HS-5 (cell line): ENCODE measurements around the gene COMMD1.
"Not testable (repeated sequence)": the region's sequence is repeated elsewhere in the genome, so short reads cannot be mapped to it uniquely, and the experiment has no call there.

Experiments
- DNase-seq: peaks from one replicate; pipeline ENCODE4 v3.0.0-alpha.2; 2012; ENCODE audit warnings: low read depth

COMMD1 gene

DNA sequence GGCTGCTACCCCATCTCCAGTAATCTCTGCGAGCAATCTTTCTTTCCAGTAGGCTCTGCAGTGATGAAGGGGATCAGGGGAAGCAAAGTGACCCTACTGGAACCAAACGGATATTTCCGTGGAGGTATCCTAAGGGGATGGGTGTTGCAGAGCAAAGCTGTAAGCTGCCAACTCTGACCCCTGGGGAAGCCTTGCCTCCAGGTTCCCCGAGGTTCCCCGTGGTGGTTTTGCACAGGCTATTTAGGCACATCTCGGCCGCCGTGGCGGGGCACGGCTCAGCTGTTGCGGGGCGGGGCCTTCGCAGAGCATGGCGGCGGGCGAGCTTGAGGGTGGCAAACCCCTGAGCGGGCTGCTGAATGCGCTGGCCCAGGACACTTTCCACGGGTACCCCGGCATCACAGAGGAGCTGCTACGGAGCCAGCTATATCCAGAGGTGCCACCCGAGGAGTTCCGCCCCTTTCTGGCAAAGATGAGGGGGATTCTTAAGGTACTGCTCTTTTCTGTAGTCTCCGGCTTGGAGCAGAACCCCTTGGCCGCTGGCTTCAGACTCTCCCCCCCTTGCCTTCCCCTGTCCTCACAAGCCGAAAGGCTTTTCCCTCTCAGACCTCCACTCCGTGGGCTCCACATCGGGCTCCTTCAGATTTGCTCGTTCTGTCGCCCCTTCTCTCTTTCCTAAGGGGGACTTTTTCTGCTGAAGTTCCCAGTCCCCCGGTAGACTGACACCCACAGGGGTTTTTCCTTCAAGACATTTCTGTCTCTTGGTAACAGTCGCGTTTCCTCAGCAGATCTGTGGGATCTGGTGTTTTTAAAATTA lies at the start of gene COMMD1:
Gene COMMD1, plus strand, starts transcription at position 303 of the 814 bp plus-strand sequence. Its CDS starts 5 bp downstream, at position 308.
- no peak for DNase-seq

DNA sequence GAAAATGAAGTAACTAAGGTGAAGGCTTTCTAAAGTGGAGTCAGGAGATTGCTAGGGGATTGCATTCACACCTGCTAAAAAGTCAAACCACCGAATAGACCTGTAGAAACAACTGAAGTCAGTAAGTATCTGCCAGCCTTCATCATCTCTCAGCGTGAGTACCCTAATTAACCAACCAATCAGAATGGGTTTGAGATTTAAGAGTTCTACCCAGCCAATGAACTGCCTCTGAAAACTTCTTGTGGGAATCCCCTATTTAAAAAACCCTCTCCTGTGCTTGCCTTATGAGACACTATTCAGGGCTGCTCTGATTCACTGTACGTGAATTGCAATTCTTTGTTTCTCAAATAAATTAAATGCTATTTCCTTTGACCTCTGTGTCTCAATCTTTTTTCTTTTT lies 48.2 kb upstream of the COMMD1 start:
- no peak for DNase-seq

DNA sequence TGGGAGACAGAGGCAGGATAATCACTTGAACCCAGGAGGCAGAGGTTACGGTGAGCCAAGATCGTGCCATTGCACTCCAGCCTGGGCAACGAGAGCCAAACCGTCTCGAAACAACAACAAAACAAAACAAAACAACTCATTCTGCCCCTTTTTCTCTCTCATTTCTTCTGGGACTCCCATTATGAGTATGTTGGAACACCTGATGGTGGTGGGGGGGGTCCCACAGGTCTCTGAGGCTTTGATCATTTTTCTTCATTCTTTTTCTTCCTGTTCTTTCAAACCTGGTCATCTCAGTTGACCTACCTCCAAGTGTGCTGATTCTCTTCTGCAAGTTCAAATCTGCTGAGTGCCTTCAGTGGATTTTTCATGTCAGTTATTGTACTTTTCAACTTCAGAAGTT lies 43.4 kb upstream of the COMMD1 start:
- DNase-seq: no peak

DNA sequence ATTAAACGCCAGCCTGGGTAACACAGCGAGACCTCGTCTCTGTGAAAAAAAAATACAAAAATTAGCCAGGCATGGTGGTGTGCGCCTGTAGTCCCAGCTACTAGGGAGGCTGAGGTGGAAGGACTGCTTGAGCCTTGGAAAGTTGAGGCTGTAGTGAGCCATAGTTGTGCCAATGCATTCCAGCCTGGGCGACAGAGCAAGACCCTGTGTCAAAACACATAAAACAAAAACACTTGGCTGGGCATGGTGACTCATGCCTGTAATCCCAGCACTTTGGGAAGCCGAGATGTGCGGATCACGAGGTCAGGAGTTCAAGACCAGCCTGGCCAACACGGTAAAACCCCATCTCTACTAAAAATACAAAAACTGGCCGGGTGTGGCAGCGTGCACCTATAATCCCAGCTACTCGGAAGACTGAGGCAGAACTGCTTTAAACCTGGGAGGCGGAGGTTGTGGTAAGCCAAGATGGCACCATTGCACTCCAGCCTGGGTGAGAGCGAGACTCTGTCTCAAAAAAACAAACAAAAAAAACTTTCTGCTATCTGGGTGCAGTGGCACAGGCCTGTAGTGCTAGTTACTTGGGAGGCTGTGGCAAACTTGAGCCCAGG lies 38.9 kb upstream of the COMMD1 start:
- not testable (repeated sequence) for DNase-seq

DNA sequence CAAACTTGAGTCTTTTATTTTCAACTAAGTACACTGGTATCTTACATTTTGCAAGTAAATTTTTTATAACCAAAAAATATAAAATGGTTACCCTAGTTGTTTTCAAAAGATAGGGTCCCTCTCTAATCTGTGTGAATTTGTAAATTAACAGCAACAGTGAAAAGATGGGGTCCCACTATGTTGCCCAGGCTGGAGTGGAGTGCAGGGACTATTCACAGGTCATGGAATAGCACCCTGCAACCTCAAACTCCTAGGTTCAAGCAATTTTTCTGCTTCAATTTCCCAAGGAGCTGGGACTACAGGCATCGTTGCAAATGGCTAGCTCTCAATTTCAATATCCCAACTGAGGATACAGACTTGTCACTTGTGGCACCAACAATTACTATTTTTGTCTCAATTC lies 29.1 kb upstream of the COMMD1 start:
- no peak for DNase-seq

DNA sequence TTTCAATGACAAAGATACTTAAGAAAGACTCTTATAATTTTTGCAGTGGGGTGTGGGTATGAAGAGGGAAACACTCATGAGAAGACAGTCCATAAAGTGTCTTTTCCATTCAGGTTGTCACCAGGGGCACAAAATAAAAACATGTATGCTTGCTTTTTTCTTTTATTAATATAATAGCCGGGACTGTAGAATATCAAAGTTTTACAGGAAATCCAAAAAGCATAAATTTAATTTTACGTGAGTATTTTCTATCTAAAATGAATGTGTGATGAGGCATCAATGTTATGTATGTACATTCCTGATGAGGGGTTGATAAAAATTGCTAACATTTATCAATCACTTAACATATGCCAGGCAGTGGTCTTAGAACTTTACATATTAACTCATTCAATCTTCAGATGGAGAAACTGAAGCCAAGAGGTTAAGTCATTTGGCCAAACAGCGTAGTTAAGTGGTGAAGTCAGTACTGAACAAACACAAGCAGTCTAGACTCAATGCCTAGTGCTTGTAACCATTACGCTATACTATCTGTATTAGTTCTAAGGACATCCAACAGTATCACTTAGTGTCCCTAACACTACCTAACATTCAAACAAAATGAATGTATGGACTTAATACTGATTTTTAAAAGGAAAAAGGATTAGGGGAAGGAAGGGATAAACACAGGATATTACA lies 27.8 kb upstream of the COMMD1 start:
- DNase-seq: no peak

DNA sequence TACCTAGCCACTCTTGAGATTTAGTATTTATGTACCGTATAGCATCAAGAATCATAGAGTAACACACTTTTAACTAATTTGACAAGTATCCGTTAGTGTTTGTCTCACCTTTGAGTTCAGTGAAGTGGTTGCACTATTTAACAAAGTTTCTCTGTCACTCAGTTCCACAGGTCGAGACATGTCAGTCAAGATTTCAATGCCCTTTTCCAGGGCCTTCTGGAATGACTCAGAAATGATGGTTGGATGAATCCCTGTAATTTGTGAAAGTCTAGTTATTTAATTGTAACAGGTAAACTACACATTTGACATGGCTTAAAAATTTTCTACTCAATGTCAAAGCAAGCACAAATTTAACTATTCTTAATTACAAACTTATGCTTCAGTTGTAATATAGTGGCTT lies 26.7 kb upstream of the COMMD1 start:
- DNase-seq: no peak

DNA sequence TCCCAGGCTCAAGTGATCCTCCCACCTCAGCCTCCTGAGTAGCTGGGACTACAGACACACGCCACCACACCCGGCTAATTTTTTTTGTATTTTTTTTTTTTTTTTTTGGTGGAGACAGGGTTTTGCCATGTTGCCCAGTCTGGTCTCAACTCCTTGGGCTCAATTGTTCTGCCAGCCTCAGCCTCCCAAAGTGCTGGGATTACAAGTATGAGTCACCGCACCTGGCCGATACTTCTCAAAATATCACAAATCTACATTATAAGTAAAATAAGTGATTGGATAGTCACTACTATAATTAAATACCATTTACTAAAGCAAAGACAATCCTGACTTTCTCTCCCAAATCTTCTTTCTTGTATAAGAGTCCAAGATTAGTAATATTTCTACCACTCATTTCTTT lies 26.1 kb upstream of the COMMD1 start:
- not testable (repeated sequence) for DNase-seq

DNA sequence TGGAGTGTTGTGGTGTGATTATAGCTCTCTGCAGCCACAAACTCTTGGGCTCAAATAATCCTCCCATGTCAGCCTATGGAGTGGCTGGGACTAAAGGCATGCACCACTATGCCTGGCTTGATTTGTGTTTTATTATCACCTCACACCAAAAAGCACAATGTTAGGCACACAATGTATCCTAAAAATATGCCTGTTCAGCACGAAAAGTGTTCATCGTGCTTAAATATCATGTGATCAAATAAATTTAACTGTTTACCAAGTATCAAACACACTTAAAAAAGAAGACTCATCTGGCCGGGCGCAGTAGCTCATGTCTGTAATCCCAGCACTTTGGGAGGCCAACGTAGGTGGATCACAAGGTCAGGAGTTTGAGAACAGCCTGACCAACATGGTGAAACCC lies 22.6 kb upstream of the COMMD1 start:
- no peak for DNase-seq

DNA sequence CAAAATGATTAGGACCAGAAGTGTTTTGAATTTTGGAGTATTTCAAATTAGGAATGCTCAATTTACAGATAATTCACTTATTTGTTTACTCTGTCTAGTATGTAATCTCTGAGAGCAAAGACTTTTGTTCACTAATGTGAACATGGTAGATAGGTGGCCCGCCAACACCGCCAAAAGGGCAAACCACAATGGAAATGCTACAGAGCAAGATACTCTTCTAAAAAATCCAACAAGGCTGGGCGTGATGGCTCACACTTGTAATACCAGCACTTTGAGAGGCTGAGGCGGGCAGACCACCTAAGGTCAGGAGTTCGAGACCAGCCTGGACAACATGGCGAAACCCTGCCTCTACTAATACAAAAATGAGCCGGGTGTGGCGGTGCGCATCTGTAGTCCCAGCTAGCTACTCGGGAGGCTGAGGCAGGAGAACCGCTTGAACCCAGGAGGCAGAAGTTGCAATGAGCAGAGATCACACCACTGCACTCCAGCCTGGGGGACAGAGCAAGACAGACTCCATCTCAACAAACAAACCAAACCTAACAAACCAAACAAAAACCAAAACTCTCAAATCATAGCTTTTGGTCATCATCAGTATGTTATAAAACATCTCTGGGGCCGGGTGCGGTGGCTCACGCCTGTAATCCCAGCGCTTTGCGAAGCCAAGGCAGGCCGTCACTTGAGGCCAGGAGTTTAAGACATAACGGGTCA lies 19.4 kb upstream of the COMMD1 start:
- no peak for DNase-seq

DNA sequence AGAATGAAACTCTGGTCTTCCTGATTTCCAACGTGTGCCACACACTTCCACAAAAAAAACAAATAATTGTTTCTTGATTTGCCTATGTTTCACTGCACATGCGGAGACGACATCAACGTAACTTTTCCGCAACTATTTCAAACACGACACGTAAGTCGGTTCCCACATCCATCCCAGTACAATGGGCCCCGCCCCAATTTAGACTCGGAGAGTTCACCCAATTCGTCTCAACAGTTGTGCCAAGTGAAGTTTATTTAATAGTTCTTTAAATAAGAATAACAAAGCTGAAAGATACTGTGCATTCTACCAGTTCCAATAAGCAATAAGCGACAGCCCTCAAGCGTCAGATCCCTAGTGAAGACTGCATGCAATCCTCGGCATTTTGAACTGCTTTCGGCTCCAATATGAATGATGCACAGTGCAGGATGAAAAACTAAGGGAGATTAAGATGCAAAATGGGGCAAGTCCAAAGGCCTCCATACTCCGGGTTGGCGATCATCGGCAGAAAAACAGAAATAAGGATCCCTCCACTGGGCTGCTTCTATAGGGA lies 17.7 kb upstream of the COMMD1 start:
- peak; percentile 20 for DNase-seq

DNA sequence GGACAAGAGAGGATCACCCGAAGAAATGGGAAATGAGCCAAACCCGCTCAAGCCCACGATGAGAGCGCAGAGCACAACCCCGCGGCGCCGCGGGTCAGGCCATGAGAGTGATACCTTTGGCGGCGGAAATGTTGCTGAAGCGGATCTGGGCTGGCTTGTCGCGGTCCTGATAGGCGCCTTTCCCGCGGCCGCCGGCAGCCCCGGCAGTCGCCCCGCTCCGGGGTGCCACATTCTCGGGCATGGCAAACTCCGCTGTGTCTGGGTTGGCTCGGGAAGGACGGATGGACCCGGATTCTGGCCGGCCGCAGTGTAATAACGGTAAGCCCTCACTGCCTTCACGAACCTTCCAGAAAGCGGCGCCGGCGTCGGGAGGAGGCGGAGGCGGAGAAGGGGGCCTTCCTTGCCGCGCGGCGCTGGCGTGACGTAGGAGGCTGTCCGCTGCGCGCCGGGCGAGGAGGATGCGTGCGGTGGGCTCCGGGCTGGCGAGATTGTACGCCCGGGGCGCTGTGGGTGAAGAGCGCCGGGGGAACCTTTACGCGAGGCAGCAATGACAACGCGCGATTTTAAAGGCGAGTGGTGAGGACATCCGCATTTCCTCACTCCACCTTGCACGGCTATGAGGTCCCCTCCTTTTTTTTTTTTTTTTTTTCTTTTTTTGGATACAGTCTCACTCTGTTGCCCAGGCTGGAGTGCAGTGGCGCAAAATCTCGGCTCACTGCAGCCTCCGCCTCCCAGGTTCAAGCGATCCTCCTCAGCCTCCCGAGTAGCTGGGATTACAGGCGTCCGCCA lies 17.0 kb upstream of the COMMD1 start, which contains the start of gene CCT4:
Gene CCT4, minus strand, starts transcription at position 390 of the 789 bp plus-strand sequence. Its CDS starts 149 bp downstream, at position 241.
- DNase-seq: peak; percentile 60

DNA sequence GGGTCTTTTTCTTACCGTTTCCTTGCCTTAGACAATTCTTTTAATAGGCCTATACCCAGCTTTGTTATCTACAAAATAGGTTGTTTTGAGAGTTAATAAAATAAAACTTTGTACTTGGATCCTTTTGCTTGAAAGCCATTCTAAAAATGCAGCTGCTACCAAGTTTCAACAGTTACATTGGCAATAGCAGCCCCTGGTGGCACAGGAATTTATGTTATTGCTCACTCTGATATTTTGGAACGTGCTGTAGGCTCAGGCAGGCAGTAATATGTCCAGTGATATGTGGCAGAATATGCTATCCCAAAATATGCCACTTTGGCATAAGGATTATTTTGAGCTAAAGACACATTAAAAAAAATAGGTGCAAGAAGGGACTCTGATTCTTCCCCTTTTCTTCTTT lies 6.7 kb upstream of the COMMD1 start:
- DNase-seq: no peak

DNA sequence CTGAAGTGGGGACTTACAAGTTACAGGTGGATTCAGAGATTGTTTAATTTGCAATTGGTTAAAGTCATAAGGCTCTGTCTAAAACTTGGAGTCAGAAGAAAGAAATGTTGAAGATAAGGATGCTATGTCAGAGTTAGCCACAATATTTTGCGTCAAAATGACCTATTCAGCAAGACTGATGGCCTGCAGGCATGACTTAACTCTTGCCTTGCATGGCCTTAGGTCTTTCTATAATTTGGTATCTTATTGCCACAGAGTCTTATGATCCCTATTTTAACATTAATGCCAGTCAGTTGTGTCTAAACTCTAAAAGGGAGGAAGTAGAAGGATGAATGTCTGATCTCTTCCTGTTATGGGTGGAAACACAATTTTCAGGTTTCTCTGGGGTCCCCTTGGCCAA lies 5.2 kb upstream of the COMMD1 start:
- no peak for DNase-seq

DNA sequence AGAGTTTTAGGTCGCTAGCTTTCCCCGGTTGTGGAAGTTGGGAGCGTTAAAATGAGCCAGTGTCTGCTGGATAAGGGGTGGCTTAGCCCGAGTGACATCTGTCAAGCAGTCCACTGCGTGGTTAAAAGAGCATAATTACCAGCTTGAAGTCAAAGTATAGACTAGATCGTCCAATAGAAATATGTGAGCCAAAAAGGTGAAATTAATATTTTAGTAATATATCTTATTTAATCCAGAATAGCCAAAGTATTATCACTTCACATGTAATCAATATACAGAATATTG lies 654 bp downstream of the COMMD1 start:
- no peak for DNase-seq

DNA sequence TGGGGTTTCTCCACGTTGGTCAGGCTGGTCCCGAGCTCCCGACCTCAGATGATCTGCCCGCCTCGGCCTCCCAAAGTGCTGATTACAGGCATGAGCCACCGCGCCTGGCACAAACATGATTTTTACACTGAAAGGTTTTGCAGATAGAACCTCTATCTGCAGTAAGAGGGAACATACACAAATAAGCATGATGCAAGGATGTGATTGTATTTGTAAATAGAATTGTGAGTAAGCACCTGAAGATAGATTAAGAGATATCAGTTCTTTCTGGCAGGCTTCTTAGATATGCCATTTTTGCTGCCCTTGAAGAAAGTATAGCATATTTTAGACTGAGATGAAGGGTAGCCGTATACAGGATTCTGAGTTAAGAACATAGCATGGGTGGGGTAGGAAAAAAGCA lies 3.6 kb downstream of the COMMD1 start:
- no peak for DNase-seq

DNA sequence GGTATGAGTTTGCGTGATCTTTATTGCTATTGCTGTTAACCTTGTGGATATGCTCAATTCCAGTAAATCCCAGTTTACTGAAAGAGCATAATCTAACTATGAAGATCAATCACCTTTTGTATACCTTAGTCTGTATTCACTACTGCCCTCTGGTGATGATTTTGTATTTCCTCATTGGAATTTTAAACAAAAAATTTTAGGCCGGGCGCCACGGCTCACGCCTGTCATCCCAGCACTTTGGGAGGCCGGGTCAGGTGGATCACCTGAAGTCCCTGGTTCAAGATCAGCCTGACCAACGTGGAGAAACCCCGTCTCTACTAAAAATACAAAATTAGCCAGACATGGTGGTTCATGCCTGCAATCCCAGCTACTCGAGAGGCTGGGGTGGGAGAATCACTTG lies 5.1 kb downstream of the COMMD1 start:
- DNase-seq: no peak

DNA sequence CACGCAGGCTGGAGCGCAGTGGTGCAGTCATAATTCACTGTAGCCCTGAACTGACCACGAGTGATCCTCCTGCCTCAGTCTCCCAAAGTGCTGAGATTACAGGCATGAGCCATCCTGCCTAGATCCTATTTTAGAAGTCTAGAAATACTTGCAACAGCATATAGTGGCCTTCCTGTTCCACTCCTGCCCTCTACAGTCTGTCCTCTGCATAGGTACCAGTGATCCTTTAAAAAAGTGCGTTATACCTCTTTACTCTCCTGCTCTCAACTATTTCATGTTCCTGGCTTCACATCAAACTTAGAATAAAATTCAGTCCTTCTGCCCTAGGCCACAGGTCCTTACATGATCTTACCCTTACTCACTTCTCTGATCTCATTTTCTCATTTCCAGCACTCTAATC lies 6.0 kb downstream of the COMMD1 start:
- DNase-seq: no peak

DNA sequence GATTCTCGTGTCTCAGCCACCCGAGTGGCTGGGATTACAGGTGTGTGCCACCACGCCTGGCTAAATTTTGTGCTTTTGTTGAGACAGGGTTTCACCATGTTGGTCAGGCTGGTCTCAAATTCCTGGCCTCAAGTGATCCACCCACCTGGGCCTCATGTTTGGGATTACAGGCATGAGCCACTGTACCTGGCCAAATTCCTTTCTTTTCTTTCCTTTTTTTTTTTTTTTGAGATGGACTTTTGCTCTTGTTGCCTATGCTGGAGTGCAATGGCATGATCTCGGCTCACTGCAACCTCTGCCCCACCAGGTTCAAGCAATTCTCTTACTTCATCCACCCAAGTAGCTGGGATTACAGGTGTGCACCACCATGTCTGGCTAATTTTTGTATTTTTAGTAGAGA lies 9.3 kb downstream of the COMMD1 start:
- not testable (repeated sequence) for DNase-seq

DNA sequence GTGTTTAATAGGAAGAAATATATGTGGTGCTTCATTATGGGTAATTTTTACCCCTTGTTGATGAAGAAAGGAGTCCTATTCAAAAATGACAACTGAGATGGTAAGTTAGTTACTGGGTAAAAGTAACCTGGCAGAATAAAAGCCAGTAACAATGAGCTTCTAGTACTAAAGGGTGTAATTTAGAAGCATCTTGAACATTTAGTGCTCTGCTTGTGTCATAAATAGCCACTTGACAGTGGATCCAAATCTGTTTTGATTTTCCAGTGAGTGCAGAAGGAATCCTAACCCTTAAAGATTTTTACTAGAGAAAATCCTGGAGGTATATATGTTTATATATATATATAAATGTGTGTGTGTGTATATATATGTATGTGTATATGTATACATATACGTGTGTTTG lies 15.1 kb downstream of the COMMD1 start:
- DNase-seq: no peak

DNA sequence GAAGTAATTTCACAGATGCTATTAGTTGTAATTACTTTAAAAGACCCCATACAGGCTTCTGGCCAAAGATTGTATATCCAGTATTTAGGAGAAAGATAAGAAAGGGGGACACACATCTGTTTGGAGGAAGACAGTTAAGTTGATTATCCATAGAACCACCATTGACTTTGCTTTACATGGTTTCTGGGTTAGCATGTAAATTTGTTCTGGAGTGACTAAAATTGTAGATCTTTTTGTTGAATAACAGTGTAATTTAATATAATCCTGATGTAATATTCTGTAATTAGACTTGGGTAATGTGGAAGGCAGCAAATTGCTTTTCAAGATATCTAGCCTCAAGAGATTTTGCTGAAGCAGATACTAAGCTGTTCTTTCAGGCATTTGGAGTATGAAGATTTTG lies 17.2 kb downstream of the COMMD1 start:
- DNase-seq: no peak
